HG02973 (cell line): Measurements from ENCODE around the gene SAMD10.
"Not testable (repeated sequence)": the region's sequence is repeated elsewhere in the genome, so short reads cannot be mapped to it uniquely, and the experiment has no call there.

Experiments used
- ATAC-seq: cut with Tn5 transposase; IDR thresholded peaks from one replicate; pipeline ENCODE4 v1.9.1; 2021; ENCODE audit warnings: moderate library complexity; ENCODE audit not compliant: unreplicated experiment

Gene SAMD10

DNA sequence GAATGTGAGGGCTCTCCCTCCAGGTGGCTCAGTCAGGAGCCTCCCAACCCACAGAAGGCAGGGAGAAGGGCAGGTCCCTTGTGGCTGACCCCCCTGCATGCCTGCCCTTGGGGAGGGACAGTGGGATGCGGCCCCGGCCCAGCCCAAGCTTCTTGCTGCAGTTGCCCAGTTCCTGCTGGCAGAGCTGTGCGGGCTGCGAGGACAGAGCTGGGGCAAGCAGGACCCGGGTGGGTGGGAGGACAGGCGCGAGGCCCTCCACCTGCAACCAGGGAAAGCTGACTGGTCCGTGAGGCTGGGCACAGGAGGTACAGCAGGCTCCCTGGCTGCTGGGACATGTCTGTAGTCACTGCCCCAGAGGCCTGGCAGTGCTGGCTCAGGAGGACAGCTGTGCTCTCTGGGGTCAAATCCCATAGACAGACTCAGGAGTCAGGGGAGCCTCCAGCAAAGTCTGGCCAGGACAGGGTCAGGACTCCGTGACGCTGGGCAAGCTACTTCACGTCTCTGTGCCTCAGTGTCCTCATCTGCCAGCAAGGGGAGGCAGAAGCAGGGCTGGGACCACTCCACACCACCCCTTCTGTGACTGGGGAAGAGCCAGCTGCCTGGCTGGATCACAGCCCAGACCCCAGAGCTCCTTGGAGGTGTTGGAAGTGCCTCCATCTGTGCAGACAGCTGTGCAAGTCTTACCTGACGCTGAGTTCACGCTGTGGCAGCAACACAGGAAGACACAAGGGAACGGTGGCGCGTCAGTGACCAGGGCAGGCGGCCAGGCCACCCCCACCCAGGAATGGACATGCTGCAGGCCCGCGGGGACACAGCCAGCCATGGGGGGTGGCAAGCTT is 36.3 kb downstream of the SAMD10 start:
- no peak for ATAC-seq

- ATAC-seq, result no peak
Measured at GRCh38 chr20:63942250-63942951, 37.0 kb downstream of the SAMD10 start.

- no peak for ATAC-seq
Measured at GRCh38 chr20:63941282-63942081, 38.0 kb downstream of the SAMD10 start.

- ATAC-seq, result no peak
Measured at GRCh38 chr20:63940472-63941266, 38.8 kb downstream of the SAMD10 start.

- ATAC-seq, result no peak
Measured at GRCh38 chr20:63940071-63940471, 39.4 kb downstream of the SAMD10 start.

GRCh38 chr20:63939061-63939935 is 40.1 kb downstream of the SAMD10 start:
- no peak for ATAC-seq

- ATAC-seq, result no peak
Measured at GRCh38 chr20:63937596-63937995, 41.8 kb downstream of the SAMD10 start.

- ATAC-seq, result no peak
Measured at GRCh38 chr20:63935447-63935846, 44.0 kb downstream of the SAMD10 start.

DNA sequence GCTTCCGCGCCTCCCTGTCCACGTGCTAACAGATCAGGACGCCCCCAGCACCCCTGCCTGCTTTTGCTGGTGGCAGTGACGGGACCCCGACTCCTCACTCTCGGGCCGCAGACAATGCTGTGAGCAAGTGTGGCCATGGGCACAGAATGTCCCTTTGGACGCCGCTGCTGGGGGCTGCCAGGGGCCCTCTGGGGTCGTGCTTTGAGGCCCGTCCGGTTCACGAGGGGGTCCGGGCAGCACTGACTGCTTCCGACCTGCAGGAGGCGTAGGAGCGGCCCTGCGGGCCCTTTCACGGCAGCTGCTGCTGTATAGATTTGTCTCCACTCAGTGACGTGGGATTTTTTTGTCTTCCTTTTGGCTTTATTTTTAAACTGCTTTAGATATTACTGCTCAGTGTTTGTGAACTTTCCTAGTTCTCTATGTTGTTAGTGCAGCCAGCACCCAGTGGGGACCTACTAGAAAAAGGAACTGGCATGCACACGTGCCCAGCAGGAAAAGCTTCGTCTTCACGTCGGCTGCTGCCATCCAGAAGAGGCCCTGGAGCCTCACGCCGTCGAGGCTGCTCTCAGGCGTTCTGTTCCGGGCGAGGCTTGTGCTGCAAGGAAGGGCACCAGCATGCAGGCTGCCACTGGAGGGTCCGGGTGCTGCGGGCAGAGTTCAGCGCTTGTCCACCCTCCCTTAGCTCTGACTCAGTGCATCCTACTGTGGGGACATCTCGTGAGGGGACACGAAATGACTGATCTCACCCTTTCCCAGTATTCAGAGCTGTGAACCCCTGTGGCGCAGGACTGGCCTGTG is 45.0 kb downstream of the SAMD10 start:
- ATAC-seq, result no peak

GRCh38 chr20:63933646-63934045 is 45.8 kb downstream of the SAMD10 start:
- ATAC-seq, result no peak

DNA sequence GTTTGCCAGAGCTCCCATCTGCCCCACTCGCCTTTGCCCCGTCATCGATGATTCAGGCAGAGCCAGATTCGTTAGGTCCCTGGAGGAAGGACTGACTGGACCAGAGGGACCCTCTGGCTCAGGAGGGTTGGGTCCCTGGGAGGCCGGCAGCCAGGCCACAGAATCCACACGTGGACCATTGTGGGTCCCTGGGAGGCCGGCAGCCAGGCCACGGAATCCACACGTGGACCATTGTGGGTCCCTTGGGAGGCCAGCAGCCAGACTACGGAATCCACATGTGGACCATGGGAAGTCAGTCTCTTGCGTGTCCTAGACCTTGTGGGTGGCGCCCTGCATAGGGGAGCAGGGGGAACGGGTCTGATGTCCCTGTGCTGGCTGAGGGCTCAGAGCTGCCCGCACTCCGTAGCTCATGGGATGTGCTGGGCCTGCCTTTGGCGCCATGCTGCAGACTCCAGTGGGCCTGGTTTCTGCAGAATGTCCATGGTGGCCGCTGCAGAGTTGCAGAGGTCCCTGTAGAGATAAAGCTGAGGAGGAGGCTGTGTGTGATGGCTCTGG is 46.8 kb downstream of the SAMD10 start:
- no peak for ATAC-seq

GRCh38 chr20:63931735-63932134 is 47.7 kb downstream of the SAMD10 start:
- ATAC-seq, result no peak

DNA sequence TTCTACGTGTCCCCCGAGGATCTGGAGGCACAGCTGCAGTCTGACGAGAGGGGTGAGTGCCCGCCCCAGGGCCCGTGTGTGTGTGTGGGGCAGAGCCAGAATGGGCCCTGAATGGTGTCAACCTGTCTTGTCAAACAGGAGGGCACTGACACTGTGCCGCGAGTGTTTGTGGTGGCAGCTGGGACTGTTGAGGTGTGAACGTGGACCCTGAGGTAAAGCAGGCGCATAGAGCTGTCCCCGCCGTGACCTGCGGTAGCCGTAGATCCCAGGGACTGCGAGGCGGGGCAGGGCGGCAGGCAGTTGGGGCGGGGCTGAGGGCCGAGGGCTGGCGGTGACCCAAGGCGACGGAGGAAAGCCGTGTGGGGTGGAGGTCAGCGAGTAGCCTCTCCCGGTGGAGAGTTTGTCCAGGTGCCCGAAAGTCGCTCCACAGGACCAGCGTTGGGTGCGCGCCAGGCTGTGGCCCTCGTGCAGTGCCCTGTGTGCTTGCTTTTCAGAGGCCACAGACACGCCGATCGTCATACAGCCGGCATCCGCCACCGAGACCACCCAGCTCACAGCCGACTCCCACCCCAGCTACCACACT is 48.4 kb downstream of the SAMD10 start:
- no peak for ATAC-seq

- ATAC-seq, result not testable (repeated sequence)
Measured at GRCh38 chr20:63929473-63929883, 50.0 kb downstream of the SAMD10 start.

GRCh38 chr20:63929071-63929470 is 50.4 kb downstream of the SAMD10 start:
- no peak for ATAC-seq

- no peak for ATAC-seq
Measured at GRCh38 chr20:63926298-63926697, 53.1 kb downstream of the SAMD10 start.

DNA sequence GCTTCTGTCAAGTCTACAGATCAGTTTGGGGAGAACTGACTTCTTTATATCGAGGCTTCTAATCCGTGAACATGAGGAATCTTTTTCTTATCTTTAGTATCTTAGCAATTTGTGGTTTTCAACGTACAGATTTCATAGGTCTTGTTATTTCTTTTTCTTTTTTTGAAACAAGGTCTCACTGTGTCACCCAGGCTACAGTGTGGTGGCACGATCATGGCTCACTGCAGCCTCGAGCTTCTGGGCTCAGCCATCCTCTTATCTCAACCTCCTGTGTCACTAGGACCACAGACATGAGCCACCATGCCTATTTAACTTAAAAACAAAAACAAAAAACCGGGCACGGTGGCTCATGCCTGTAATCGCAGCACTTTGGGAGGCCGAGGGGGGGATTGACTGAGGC is 55.2 kb downstream of the SAMD10 start:
- ATAC-seq, result no peak
